ENCODE measurements around the gene DMAP1.

DNA sequence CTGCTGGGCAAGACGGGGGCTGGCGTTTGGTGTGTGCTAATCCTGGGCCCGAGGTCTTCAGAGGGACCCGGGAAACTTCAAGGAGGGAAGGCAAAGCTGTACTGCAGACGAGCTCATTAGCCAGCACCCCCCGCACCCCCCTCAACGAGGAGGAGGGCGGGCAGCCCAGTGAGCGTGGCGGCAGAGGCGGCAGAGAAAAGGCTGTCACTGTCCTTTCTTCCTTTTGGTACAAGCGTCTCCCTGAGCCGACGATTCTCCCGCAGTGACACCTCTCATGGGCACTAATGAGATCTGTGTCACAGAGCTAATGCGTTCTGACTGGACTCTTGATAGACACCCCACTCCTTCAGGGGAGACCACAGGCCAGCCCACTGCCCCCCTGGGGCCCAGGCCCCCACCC is 29.5 kb downstream of the DMAP1 start:
- TF ChIP-seq, protein P1, sequence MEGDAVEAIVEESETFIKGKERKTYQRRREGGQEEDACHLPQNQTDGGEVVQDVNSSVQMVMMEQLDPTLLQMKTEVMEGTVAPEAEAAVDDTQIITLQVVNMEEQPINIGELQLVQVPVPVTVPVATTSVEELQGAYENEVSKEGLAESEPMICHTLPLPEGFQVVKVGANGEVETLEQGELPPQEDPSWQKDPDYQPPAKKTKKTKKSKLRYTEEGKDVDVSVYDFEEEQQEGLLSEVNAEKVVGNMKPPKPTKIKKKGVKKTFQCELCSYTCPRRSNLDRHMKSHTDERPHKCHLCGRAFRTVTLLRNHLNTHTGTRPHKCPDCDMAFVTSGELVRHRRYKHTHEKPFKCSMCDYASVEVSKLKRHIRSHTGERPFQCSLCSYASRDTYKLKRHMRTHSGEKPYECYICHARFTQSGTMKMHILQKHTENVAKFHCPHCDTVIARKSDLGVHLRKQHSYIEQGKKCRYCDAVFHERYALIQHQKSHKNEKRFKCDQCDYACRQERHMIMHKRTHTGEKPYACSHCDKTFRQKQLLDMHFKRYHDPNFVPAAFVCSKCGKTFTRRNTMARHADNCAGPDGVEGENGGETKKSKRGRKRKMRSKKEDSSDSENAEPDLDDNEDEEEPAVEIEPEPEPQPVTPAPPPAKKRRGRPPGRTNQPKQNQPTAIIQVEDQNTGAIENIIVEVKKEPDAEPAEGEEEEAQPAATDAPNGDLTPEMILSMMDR (conservative IDR thresholded peaks at IDR 0.05 in 1 of 2, IDR thresholded peaks at IDR 0.05 in 1 of 2; ENCODE audit: low read depth in 1 of 2, low read length in 2 of 2): no peak
- TF ChIP-seq EZH2 (IDR thresholded peaks at IDR 0.05; ENCODE audit: low read length, missing control alignments): no peak

All from fibroblast of lung (primary cell).